Measurements from ENCODE around the gene FBXL15.

- TF ChIP-seq, protein P1, sequence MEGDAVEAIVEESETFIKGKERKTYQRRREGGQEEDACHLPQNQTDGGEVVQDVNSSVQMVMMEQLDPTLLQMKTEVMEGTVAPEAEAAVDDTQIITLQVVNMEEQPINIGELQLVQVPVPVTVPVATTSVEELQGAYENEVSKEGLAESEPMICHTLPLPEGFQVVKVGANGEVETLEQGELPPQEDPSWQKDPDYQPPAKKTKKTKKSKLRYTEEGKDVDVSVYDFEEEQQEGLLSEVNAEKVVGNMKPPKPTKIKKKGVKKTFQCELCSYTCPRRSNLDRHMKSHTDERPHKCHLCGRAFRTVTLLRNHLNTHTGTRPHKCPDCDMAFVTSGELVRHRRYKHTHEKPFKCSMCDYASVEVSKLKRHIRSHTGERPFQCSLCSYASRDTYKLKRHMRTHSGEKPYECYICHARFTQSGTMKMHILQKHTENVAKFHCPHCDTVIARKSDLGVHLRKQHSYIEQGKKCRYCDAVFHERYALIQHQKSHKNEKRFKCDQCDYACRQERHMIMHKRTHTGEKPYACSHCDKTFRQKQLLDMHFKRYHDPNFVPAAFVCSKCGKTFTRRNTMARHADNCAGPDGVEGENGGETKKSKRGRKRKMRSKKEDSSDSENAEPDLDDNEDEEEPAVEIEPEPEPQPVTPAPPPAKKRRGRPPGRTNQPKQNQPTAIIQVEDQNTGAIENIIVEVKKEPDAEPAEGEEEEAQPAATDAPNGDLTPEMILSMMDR (IDR thresholded peaks at IDR 0.05; ENCODE audit: low read length) = no peak
- TF ChIP-seq EZH2 (optimal IDR thresholded peaks at IDR 0.05; ENCODE audit: low read depth, low read length) (no peak), EZH2phosphoT487 (IDR thresholded peaks at IDR 0.05; ENCODE audit: low read length) (no peak)
Observed at GRCh38 chr10:102453502-102453901, 32.9 kb downstream of the FBXL15 start.
